GM23248 (cell line): ENCODE measurements around the gene RAB4B. TPM values are rescaled to one million over a fixed set of nuclear protein-coding genes. Genes with fewer than 3 reads are reported as not detected.
A peak's percentile ranks its signal among the peaks of the same experiment; 100 is the strongest.

Experiments used
- DNase-seq: peaks from one replicate; pipeline ENCODE4 v3.0.0-alpha.2; 2015
- H2AFZ ChIP-seq: fragments of 200-600 bp; sonication (generic); 2 replicates; pipeline ENCODE4 v1.6.1; 2016; ENCODE audit warnings: antibody characterized with exemption
- H3F3A ChIP-seq: fragments of 200-600 bp; sonication (generic); 2 replicates; pipeline ENCODE4 v1.6.1; 2016; ENCODE audit warnings: mild to moderate bottlenecking, antibody characterized with exemption, mixed run types; ENCODE audit not compliant: insufficient read depth
- H3K27ac ChIP-seq: fragments of 200-600 bp; sonication (generic); 2 replicates; pipeline ENCODE4 v1.5.1; 2016; ENCODE audit warnings: mild to moderate bottlenecking
- H3K27me3 ChIP-seq: fragments of 200-600 bp; sonication (generic); replicated peaks from 2 replicates; pipeline ENCODE4 v1.6.1; 2016; ENCODE audit warnings: mild to moderate bottlenecking; ENCODE audit not compliant: insufficient read depth
- H3K36me3 ChIP-seq: fragments of 200-600 bp; sonication (generic); 2 replicates; pipeline ENCODE4 v1.6.1; 2016; ENCODE audit warnings: low read depth, mild to moderate bottlenecking
- H3K4me1 ChIP-seq: fragments of 200-600 bp; sonication (generic); 2 replicates; pipeline ENCODE4 v1.6.1; 2016; ENCODE audit warnings: mild to moderate bottlenecking; ENCODE audit not compliant: insufficient read depth
- H3K4me2 ChIP-seq: fragments of 200-600 bp; sonication (generic); one replicate; pipeline ENCODE4 v1.6.1; 2016; ENCODE audit warnings: mild to moderate bottlenecking; ENCODE audit not compliant: unreplicated experiment
- H3K4me3 ChIP-seq: fragments of 200-600 bp; sonication (generic); 2 replicates; pipeline ENCODE4 v1.5.1; 2016; ENCODE audit warnings: mild to moderate bottlenecking
- H3K79me2 ChIP-seq: fragments of 200-600 bp; sonication (generic); 2 replicates; pipeline ENCODE4 v1.6.1; 2016; ENCODE audit warnings: mild to moderate bottlenecking; ENCODE audit not compliant: insufficient read depth
- H3K9ac ChIP-seq: fragments of 200-600 bp; sonication (generic); 2 replicates; pipeline ENCODE4 v1.6.1; 2016; ENCODE audit warnings: mild to moderate bottlenecking
- H3K9me2 ChIP-seq: fragments of 200-600 bp; sonication (generic); 2 replicates; pipeline ENCODE4 v1.6.1; 2016; ENCODE audit warnings: mixed run types, mild to moderate bottlenecking, moderate library complexity; ENCODE audit not compliant: insufficient read depth
- H3K9me3 ChIP-seq: fragments of 200-600 bp; sonication (generic); one replicate; pipeline ENCODE4 v1.6.1; 2017; ENCODE audit warnings: low read depth
- H4K20me1 ChIP-seq: fragments of 200-600 bp; sonication (generic); 2 replicates; pipeline ENCODE4 v1.6.0; 2016; ENCODE audit not compliant: insufficient read depth
- EZH2 ChIP-seq: fragments of 200-600 bp; sonication (generic); IDR thresholded peaks from 2 replicates; pipeline ENCODE4 v1.6.1; 2018; ENCODE audit warnings: antibody characterized with exemption, mild to moderate bottlenecking; ENCODE audit not compliant: insufficient read depth, poor library complexity, severe bottlenecking
- EZH2phosphoT487 ChIP-seq: fragments of 200-600 bp; sonication (generic); IDR thresholded peaks from 2 replicates; pipeline ENCODE4 v1.6.1; 2018; ENCODE audit warnings: antibody characterized with exemption, moderate library complexity, mild to moderate bottlenecking, low read depth; ENCODE audit not compliant: insufficient read depth
- WGBS, 2 experiments: methylation state at CpG; one replicate each; pipeline ENCODE4 v1.1.6; 2015 to 2017; ENCODE audit warnings: low lambda C conversion rate in 2 of 2, low coverage in 1 of 2; ENCODE audit errors: missing lambda C conversion rate in 2 of 2; 5-methylcytosine and 5-hydroxymethylcytosine counted together
- in situ Hi-C: fragments of 300-500 bp; cut with MboI; formaldehyde crosslinking; loops from 2 replicates; pipeline ENCODE4 v1.15.0; 2020
- polyA plus RNA-seq: library from polyadenylated mRNA; unstranded; fragments of >200 nt; fragmentation: Nextera tagmentation; extraction: Ambion mirVana; gene quantifications from 2 replicates; pipeline ENCODE4 v1.2.1, GENCODE V29; 2016
- total RNA-seq: library from RNA; depleted of rRNA; stranded (reverse); fragments of >200 nt; shearing (Covaris generic); gene quantifications from 2 replicates; pipeline ENCODE4 v1.2.3, GENCODE V29; 2014

Gene RAB4B
- total and polyA plus RNA-seq, 2 experiments from 2014 or later: 23.2 to 25.6 TPM

GRCh38 chr19:40798683-40799557, 20.9 kb downstream of the RAB4B start, which contains the start of gene EGLN2:
Gene EGLN2 (plus strand): TSS chr19:40799191. CDS start chr19:40800573, 1,382 bp downstream.
- peak within 1 kb of the TSS; percentile 92 for H3K4me3 ChIP-seq
- WGBS, 2 experiments: 0 to 1% methylated on average over 40 to 100 of the region's 110 CpGs
- peak within 1 kb of the TSS; percentile 86 for H2AFZ ChIP-seq
- peaks cover 49% of the 10 kb centered on the region for H3K79me2 ChIP-seq
- no peak for TF ChIP-seq EZH2
- TF ChIP-seq EZH2phosphoT487: no peak
- H3K27ac ChIP-seq: peak within 1 kb of the TSS; percentile 88
- peak; percentile 99 for DNase-seq
- peak within 1 kb of the TSS; percentile 89 for H3K4me2 ChIP-seq
- H3K27me3 ChIP-seq: no peaks in the 10 kb centered on the region
- peaks cover 20% of the 10 kb centered on the region for H3F3A ChIP-seq
- no peaks in the 10 kb centered on the region for H3K36me3 ChIP-seq
- H3K9ac ChIP-seq: peak within 1 kb of the TSS; percentile 90
- H3K9me3 ChIP-seq: no peaks in the 10 kb centered on the region
- peaks cover 27% of the 10 kb centered on the region for H3K4me1 ChIP-seq
- H4K20me1 ChIP-seq: no peaks in the 10 kb centered on the region
- no peaks in the 10 kb centered on the region for H3K9me2 ChIP-seq
- in situ Hi-C loops: no loop called here

DNA sequence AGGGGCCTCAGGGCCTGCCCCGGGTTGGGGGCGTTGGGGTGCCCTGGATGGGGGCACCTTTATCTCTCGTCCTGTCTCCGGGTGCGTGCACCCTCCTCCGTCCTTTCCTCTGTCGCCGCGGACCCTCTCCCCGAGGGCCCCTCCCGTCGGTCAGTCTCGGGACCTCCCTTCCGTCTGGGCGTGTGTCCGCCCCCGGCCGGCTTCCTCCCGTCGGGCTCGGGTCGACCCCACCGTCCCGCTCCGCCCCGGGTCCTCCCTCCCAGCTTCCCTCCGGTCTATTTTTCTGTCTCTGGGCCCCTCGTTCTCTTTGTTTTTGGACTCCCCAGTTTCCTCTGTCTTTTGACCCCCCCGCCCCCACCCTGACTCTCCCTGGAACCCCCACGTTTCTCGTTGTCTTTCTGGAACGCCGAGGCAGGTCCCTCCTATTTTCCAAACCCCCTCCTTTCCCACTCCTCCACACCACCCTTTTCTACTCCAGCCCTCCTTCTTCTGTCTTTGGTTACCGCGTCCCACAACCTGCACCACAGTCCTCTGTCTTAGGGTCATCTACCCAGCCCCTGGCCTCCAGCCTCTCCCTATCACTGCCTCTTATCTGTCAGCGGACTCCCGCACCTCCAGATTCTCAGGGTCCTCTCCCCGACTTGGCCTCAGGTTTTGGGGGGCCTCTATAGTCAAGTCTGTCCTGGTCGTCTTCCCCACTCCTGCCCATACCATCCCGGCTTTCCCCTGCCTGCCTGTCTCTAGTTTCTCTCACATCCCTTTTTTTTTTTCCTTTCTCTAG, 21.7 kb downstream of the RAB4B start:
- no peaks in the 10 kb centered on the region for H3K9me2 ChIP-seq
- TF ChIP-seq EZH2: no peak
- no peak for TF ChIP-seq EZH2phosphoT487
- peak; percentile 62 for DNase-seq
- H3K79me2 ChIP-seq: peaks cover 57% of the 10 kb centered on the region
- H3K27me3 ChIP-seq: no peaks in the 10 kb centered on the region
- peak overlapping the region; percentile 92 for H3K4me3 ChIP-seq
- peak overlapping the region; percentile 90 for H3K9ac ChIP-seq
- H3K27ac ChIP-seq: peak overlapping the region; percentile 88
- 0 to 1% methylated on average over 16 to 40 of the region's 40 CpGs for WGBS, 2 experiments
- H3K9me3 ChIP-seq: no peaks in the 10 kb centered on the region
- H3K4me1 ChIP-seq: peaks cover 27% of the 10 kb centered on the region
- H3F3A ChIP-seq: peaks cover 20% of the 10 kb centered on the region
- H2AFZ ChIP-seq: 0 out of 2 replicates have a peak overlapping the region, but pooled peaks have one; percentile 17
- peak overlapping the region; percentile 89 for H3K4me2 ChIP-seq
- H3K36me3 ChIP-seq: no peaks in the 10 kb centered on the region
- in situ Hi-C loops: no loop called here
- H4K20me1 ChIP-seq: 0 out of 2 replicates have a peak, but pooled peaks cover 1% of the 10 kb centered on the region

DNA sequence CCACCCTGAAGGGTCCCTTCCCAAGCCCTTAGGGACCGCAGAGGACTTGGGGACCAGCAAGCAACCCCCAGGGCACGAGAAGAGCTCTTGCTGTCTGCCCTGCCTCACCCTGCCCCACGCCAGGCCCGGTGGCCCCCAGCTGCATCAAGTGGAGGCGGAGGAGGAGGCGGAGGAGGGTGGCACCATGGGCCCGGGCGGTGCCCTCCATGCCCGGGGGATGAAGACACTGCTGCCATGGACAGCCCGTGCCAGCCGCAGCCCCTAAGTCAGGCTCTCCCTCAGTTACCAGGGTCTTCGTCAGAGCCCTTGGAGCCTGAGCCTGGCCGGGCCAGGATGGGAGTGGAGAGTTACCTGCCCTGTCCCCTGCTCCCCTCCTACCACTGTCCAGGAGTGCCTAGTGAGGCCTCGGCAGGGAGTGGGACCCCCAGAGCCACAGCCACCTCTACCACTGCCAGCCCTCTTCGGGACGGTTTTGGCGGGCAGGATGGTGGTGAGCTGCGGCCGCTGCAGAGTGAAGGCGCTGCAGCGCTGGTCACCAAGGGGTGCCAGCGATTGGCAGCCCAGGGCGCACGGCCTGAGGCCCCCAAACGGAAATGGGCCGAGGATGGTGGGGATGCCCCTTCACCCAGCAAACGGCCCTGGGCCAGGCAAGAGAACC, 22.4 kb downstream of the RAB4B start:
- no peak for TF ChIP-seq EZH2
- no peak for TF ChIP-seq EZH2phosphoT487
- Histone ChIP-seq H3K4me1 (peaks cover 27% of the 10 kb centered on the region), H4K20me1 (0 out of 2 replicates have a peak, but pooled peaks cover 4% of the 10 kb centered on the region), H3K9me2 (no peaks in the 10 kb centered on the region), H2AFZ (no peak overlapping the region), H3K27ac (peak overlapping the region; percentile 88), H3K4me2 (peak overlapping the region; percentile 89), H3K4me3 (peak overlapping the region; percentile 92), H3K36me3 (no peaks in the 10 kb centered on the region), H3K9me3 (no peaks in the 10 kb centered on the region), H3K27me3 (no peaks in the 10 kb centered on the region), H3K79me2 (peaks cover 64% of the 10 kb centered on the region), H3K9ac (peak overlapping the region; percentile 90), H3F3A (peaks cover 23% of the 10 kb centered on the region)
- in situ Hi-C loops: no loop called here
- DNase-seq: no peak
- 47% methylated on average over 26 to 27 of the region's 27 CpGs for WGBS, 2 experiments

- Histone ChIP-seq H3K9me3 (no peaks in the 10 kb centered on the region), H3F3A (peaks cover 27% of the 10 kb centered on the region), H3K4me1 (peaks cover 27% of the 10 kb centered on the region), H3K4me2 (peak overlapping the region; percentile 51), H3K27ac (no peak overlapping the region), H3K79me2 (peaks cover 70% of the 10 kb centered on the region), H3K36me3 (no peaks in the 10 kb centered on the region), H3K27me3 (no peaks in the 10 kb centered on the region), H4K20me1 (0 out of 2 replicates have a peak, but pooled peaks cover 4% of the 10 kb centered on the region), H3K9ac (peak overlapping the region; percentile 90), H3K4me3 (peak overlapping the region; percentile 92), H3K9me2 (no peaks in the 10 kb centered on the region), H2AFZ (no peak overlapping the region)
- 81 to 86% methylated on average over 25 to 27 of the region's 27 CpGs for WGBS, 2 experiments
- DNase-seq: no peak
- in situ Hi-C loops: no loop called here
- TF ChIP-seq EZH2: no peak
These were observed 22.9 kb downstream of the RAB4B start for GRCh38 chr19:40800997-40801377.
